Calu3 (cell line): ENCODE measurements around the gene GNG13. TPM values are rescaled to one million over a fixed set of nuclear protein-coding genes. Genes with fewer than 3 reads are reported as not detected.

Experiments
- BruUV-seq: library from RNA; stranded (reverse); fragments of 400-500 nt; replicated peaks from 2 replicates; lab custom pipeline; 2021; lab: Mats Ljungman, UMichigan
- CTCF ChIA-PET: fragments of 300-600 bp; sonication (Branson Sonifier 250); formaldehyde crosslinking; loops from one replicate; lab custom pipeline; 2022; ENCODE audit warnings: antibody characterized with exemption; lab: Charles Lee
- DNase-seq: peaks from one replicate; pipeline ENCODE4 v3.0.0; 2022
- H3K27ac Mint-ChIP-seq: one replicate; pipeline ENCODE4 v1.8.0; 2022; ENCODE audit warnings: mixed read lengths; ENCODE audit not compliant: unreplicated experiment
- H3K27me3 Mint-ChIP-seq: one replicate; pipeline ENCODE4 v1.8.0; 2022; ENCODE audit warnings: mixed read lengths; ENCODE audit not compliant: unreplicated experiment
- H3K36me3 Mint-ChIP-seq: one replicate; pipeline ENCODE4 v1.8.0; 2022; ENCODE audit warnings: mild to moderate bottlenecking, moderate library complexity, mixed read lengths; ENCODE audit not compliant: insufficient read depth, unreplicated experiment
- H3K4me1 Mint-ChIP-seq: one replicate; pipeline ENCODE4 v1.8.0; 2022; ENCODE audit warnings: mild to moderate bottlenecking, low read depth, mixed read lengths; ENCODE audit not compliant: unreplicated experiment
- H3K4me3 Mint-ChIP-seq: one replicate; pipeline ENCODE4 v1.8.0; 2022; ENCODE audit warnings: mild to moderate bottlenecking, low read depth, moderate library complexity, mixed read lengths; ENCODE audit not compliant: unreplicated experiment
- H3K9me3 Mint-ChIP-seq: one replicate; pipeline ENCODE4 v1.8.0; 2022; ENCODE audit warnings: low read depth, mixed read lengths; ENCODE audit not compliant: unreplicated experiment
- intact Hi-C: fragments of 100-400 bp; cut with micrococcal nuclease; formaldehyde crosslinking; loops from one replicate; pipeline ENCODE4 v1.10.0; 2022; ENCODE audit not compliant: unreplicated experiment
- total RNA-seq: library from RNA; stranded (reverse); gene quantifications from 2 replicates; pipeline ENCODE4 v1.2.3, GENCODE V29; 2022
- TF ChIP-seq, protein P1 (sequence below): fragments of 200-600 bp; IDR thresholded peaks from one replicate; pipeline ENCODE4 v1.8.0; 2022; ENCODE audit warnings: antibody characterized with exemption; ENCODE audit not compliant: unreplicated experiment

Gene GNG13
- total RNA-seq, 1 experiment from 2014 or later, result not detected

DNA sequence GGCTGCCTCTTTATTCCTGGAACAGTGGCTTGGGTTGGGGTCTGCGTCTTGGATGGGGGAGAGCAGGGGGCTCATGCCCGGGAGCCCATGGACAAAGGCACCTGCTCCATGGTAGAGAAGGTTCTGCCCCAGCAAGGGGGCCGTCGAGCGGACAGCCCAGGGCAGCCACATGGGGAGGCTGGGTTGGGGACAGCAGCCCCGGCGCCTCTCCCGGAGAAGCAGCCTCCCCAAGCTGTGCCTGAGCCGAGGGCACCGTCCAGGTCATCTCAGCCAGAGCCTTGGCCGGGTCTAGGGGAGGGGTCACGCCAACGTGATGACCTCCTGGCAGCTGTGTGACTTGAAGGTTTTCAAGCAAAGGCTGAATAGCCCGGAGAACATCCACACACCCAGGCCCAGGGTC is 32.9 kb upstream of the GNG13 start:
- CTCF ChIA-PET, result interaction anchor here (0.7 kb wide), 1 partner anchor 7 kb away, joined by 3 read pairs; no protein-coding TSS in a partner anchor
- no peak for DNase-seq
- Mint-ChIP-seq H3K4me3 (no peak overlapping the region), H3K27me3 (peaks cover 63% of the 10 kb centered on the region), H3K36me3 (peaks cover 5% of the 10 kb centered on the region), H3K27ac (no peak overlapping the region), H3K9me3 (no peaks in the 10 kb centered on the region), H3K4me1 (no peaks in the 10 kb centered on the region)
- TF ChIP-seq, protein P1, sequence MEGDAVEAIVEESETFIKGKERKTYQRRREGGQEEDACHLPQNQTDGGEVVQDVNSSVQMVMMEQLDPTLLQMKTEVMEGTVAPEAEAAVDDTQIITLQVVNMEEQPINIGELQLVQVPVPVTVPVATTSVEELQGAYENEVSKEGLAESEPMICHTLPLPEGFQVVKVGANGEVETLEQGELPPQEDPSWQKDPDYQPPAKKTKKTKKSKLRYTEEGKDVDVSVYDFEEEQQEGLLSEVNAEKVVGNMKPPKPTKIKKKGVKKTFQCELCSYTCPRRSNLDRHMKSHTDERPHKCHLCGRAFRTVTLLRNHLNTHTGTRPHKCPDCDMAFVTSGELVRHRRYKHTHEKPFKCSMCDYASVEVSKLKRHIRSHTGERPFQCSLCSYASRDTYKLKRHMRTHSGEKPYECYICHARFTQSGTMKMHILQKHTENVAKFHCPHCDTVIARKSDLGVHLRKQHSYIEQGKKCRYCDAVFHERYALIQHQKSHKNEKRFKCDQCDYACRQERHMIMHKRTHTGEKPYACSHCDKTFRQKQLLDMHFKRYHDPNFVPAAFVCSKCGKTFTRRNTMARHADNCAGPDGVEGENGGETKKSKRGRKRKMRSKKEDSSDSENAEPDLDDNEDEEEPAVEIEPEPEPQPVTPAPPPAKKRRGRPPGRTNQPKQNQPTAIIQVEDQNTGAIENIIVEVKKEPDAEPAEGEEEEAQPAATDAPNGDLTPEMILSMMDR, result no peak
- intact Hi-C loops, result no loop called here
- BruUV-seq, result no TSS peak

DNA sequence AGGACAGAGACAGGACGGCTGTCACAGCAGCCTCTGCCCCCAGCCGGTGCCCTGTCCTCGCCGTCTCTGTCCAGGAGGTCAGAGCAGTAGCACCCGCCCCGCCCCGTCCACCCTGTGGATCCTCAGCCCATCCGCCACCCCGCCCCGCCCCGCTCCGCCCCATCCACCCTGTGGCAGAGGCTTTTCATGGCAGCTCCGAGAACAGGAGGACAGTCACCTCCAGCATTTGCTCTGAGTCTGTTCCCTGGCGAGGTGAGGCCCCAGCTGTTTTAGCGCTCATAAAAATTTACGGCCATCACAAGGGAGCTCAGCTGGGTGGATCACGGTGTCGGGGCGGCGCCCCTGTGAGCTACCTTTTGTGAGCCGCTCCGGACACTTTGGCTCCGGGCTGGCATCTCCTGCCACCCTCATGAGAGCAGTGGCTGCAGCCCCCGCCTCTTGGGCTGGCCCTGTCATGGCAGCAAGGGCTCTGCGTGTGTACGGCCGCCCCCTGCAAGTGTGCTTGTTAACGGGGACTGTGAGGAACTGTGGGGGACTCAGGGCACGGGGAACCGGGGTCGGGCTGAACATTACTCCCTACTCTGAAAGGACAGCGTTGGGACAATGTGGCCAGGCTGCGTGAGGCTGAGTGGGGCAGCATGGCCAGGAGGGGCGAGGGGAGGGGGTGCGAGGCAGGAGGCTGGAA is 32.3 kb upstream of the GNG13 start:
- no TSS peak for BruUV-seq

DNA sequence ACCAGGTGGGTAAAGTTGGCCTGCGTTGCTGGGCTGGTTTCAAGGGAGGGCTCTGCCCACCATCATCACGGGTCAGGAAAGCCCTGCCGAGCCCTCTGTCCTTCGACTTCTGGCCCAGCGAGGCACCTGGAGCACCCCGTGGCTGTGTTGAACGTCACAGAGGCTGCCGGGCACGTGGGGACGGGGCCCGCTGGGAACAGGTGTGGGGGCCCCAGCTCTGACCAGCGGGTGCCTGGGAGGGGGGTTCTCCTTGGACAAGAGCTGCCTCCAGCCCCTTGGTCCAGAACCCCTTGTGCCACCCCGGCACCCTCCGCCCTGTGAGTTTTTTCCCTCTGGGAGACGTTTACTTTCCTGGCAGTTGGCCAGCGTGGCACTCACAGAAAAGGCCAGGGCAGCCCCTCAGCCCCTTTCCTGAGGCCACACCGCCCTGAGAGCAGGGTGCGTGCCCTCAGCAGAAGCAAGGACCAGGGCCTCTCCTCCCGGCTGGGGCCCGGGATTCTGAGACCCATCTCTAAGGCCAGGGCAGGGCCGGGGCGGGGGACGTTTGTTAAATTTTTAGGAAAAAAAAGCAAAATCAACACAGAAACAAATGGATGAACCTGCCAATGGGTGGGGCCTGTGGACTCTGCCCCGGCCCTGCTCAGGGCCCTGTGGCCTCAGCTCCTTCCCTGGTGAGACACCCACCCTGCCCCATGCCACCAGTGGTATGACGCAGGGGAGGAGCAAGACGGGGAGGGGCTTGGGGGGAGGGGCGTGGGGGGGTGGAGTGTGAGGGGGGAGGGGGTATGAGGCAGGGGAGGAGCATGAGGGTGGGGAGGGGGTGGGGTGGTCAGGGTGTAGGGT is 31.3 kb upstream of the GNG13 start:
- CTCF ChIA-PET, result no interaction called here
- peaks cover 5% of the 10 kb centered on the region for H3K36me3 Mint-ChIP-seq

More for the DNA sequence above, 32.3 kb upstream of the GNG13 start:
- DNase-seq, result no peak
- TF ChIP-seq, protein P1, result no peak
- Mint-ChIP-seq H3K4me1 (no peaks in the 10 kb centered on the region), H3K27ac (no peak overlapping the region), H3K4me3 (no peak overlapping the region), H3K9me3 (no peaks in the 10 kb centered on the region), H3K36me3 (peaks cover 5% of the 10 kb centered on the region), H3K27me3 (peaks cover 64% of the 10 kb centered on the region)
- CTCF ChIA-PET, result interaction anchor here (0.7 kb wide), 1 partner anchor 8 kb away, joined by 3 read pairs; no protein-coding TSS in a partner anchor
- intact Hi-C loops, result no loop called here

DNA sequence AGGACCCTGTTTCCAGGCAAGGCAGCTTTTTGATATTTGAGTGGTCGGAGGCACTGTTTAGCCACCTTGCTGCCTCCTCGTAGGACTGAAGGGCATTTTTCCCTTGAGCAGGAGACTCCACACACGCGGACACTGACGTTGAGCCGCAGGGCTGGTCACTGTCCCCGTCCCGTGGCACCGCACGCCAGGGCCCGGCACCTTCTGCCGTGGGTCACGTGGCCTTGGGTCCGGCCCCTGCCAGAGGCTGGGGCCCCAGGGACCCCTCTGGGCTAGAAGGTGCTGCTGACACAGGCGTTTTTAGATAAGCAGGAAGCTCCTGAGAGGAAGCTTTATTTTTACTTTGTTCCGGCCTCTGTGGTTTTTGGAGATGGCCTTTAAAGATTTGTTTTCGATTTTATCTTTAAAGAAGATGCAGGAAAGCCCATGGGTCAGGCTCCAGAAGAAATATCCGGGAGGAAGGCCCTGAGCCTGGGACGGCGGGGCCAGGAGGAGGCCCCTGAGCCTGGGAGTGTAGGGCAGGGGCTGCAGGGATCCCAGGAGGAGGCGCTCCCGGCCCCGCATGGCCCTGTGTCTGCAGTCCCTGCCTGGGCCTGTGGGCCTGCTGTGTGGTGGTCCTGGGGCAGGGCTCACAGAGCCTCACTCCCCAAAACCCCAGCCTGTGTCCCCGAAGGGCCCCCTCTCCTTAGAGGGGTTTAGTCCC is 30.5 kb upstream of the GNG13 start:
- DNase-seq, result no peak
- Mint-ChIP-seq H3K9me3 (no peaks in the 10 kb centered on the region), H3K4me3 (no peak overlapping the region), H3K27me3 (peaks cover 80% of the 10 kb centered on the region), H3K27ac (no peak overlapping the region), H3K4me1 (no peaks in the 10 kb centered on the region), H3K36me3 (peaks cover 5% of the 10 kb centered on the region)
- TF ChIP-seq, protein P1, result no peak
- CTCF ChIA-PET, result interaction anchor here (0.6 kb wide), 1 partner anchor 10 kb away, joined by 3 read pairs; no protein-coding TSS in a partner anchor
- intact Hi-C loops, result no loop called here
- no TSS peak for BruUV-seq

More for the DNA sequence above, 31.3 kb upstream of the GNG13 start:
- intact Hi-C loops, result no loop called here
- TF ChIP-seq, protein P1, result no peak
- no TSS peak for BruUV-seq
- Mint-ChIP-seq H3K27me3 (peaks cover 72% of the 10 kb centered on the region), H3K27ac (no peak overlapping the region), H3K4me1 (no peaks in the 10 kb centered on the region), H3K4me3 (no peak overlapping the region), H3K9me3 (no peaks in the 10 kb centered on the region)
- no peak for DNase-seq
